Naive thymus-derived CD4-positive, alpha-beta T cell (primary cell): ENCODE data around the gene MARCHF7. TPM values are rescaled to one million over a fixed set of nuclear protein-coding genes. Genes with fewer than 3 reads are reported as not detected.

ENCODE experiments used
- ATAC-seq: fragments of 150-1000 bp; cut with Tn5 transposase; 2 replicates; pipeline ENCODE4 v1.10.0; 2021; ENCODE audit warnings: mild to moderate bottlenecking, moderate library complexity
- CTCF ChIA-PET: fragments of 350-600 bp; sonication (Branson Sonifier 250); formaldehyde crosslinking; loops from one replicate; lab custom pipeline; 2021; ENCODE audit warnings: antibody characterized with exemption; lab: Charles Lee
- POLR2A ChIA-PET: fragments of 350-600 bp; sonication (Branson Sonifier 250); formaldehyde crosslinking; loops from one replicate; lab custom pipeline; 2021; ENCODE audit warnings: antibody characterized with exemption, inconsistent platforms; lab: Charles Lee
- DNase-seq, 9 donors: peaks; one replicate each; pipeline versions ENCODE4 v3.0.0 to v3.0.0-alpha.2; 2020 to 2022; ENCODE audit warnings: mixed read lengths in 1 of 9
- H3K27ac ChIP-seq: one replicate; pipeline ENCODE4 v1.7.0; 2013; ENCODE audit warnings: mild to moderate bottlenecking, low read depth, low read length, moderate library complexity
- H3K27me3 ChIP-seq, 2 donors: one replicate each; pipeline ENCODE4 v1.7.0; 2013; ENCODE audit warnings: low read length in 2 of 2, mild to moderate bottlenecking in 2 of 2, moderate library complexity in 2 of 2; ENCODE audit not compliant: control insufficient read depth in 2 of 2, insufficient read depth in 2 of 2
- H3K36me3 ChIP-seq, 3 experiments: 1 replicate in 2 of 3; 2 replicates in 1 of 3; pipeline ENCODE4 v1.7.0; 2013; ENCODE audit warnings: low read length in 3 of 3, mild to moderate bottlenecking in 3 of 3, moderate library complexity in 1 of 3; ENCODE audit not compliant: insufficient read depth in 3 of 3, control insufficient read depth in 2 of 3
- H3K4me1 ChIP-seq, 2 donors: one replicate each; pipeline ENCODE4 v1.7.0; 2013; ENCODE audit warnings: low read length in 2 of 2, mild to moderate bottlenecking in 2 of 2, moderate library complexity in 1 of 2; ENCODE audit not compliant: control insufficient read depth in 2 of 2, insufficient read depth in 2 of 2
- H3K4me3 ChIP-seq: 2 replicates; pipeline ENCODE4 v1.7.0; 2013; ENCODE audit warnings: mild to moderate bottlenecking, low read length
- H3K9me3 ChIP-seq, 3 experiments: 1 replicate in 2 of 3; 2 replicates in 1 of 3; pipeline ENCODE4 v1.7.0; 2013; ENCODE audit warnings: low read length in 3 of 3; ENCODE audit not compliant: control insufficient read depth in 2 of 3
- H3K27ac Mint-ChIP-seq, 9 donors: one replicate each; pipeline ENCODE4 v1.8.0; 2020 to 2022; ENCODE audit warnings: mixed read lengths in 9 of 9, mild to moderate bottlenecking in 8 of 9, moderate library complexity in 5 of 9, inconsistent platforms in 2 of 9
- H3K27me3 Mint-ChIP-seq, 5 donors: one replicate each; pipeline ENCODE4 v1.8.0; 2021 to 2022; ENCODE audit warnings: mixed read lengths in 5 of 5, mild to moderate bottlenecking in 1 of 5
- H3K36me3 Mint-ChIP-seq, 5 donors: one replicate each; pipeline ENCODE4 v1.8.0; 2020 to 2022; ENCODE audit warnings: mixed read lengths in 5 of 5, mild to moderate bottlenecking in 3 of 5, inconsistent platforms in 1 of 5
- H3K4me1 Mint-ChIP-seq, 7 donors: one replicate each; pipeline ENCODE4 v1.8.0; 2020 to 2022; ENCODE audit warnings: mixed read lengths in 7 of 7, mild to moderate bottlenecking in 3 of 7, inconsistent platforms in 1 of 7
- H3K4me3 Mint-ChIP-seq, 10 donors: one replicate each; pipeline ENCODE4 v1.8.0; 2020 to 2022; ENCODE audit warnings: mild to moderate bottlenecking in 10 of 10, mixed read lengths in 10 of 10, moderate library complexity in 6 of 10, inconsistent platforms in 2 of 10
- H3K9me3 Mint-ChIP-seq, 11 donors: one replicate each; pipeline ENCODE4 v1.8.0; 2020 to 2022; ENCODE audit warnings: mixed read lengths in 11 of 11, mild to moderate bottlenecking in 4 of 11, inconsistent platforms in 1 of 11, moderate library complexity in 1 of 11
- intact Hi-C, 2 donors: fragments of 100-400 bp; cut with micrococcal nuclease; formaldehyde crosslinking; loops; one replicate each; pipeline ENCODE4 v1.15.1; 2023
- polyA plus RNA-seq, 2 donors: library from polyadenylated mRNA; unstranded; fragments of 300-500 nt; fragmentation: Illumina TruSeq; gene quantifications; one replicate each; pipeline ENCODE4 v1.2.3, GENCODE V29; 2021
- total RNA-seq, 6 experiments: library from RNA in 5 of 6; stranded (reverse) in 5 of 6; gene quantifications; 1 replicate in 5 of 6; 2 replicates in 1 of 6; pipeline ENCODE4 v1.2.3 and lab custom pipeline; 2021 to 2026

MARCHF7 gene
- total and polyA plus RNA-seq, 7 experiments from 2014 or later = 64.3 to 210 (median 103) TPM

DNA sequence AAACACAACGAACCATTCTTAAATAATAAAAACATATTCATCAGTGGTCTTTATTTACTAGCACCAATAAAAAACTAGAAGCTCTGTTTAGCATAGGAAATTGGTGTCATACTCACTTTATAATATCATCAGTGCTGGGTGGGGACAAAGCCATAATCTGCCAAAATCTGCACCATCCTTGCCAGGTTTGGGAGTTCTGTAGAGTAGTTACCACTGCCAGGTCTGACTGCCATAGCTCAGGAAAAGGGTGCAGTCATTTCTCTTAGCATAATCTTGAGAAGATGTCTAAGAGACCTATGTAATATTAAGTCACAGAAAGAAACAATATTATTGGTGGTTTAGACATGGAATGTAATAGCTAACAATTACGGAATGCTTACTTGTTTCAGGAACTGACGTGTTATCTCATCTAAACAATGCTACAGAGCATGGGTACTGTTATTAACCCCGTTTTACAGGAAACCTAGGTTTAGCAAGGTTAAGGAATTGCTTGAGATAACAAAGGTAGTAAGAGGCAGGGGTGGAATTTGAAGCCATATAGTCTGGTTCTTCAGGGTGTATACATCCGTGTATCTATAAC is 1.6 kb upstream of the MARCHF7 start:
- Mint-ChIP-seq H3K9me3 (peaks cover 0 to 5% (median 0%) of the 10 kb centered on the region in 11 donors), H3K27me3 (no peaks in the 10 kb centered on the region), H3K4me1 (peaks cover 20 to 51% (median 35%) of the 10 kb centered on the region in 7 donors), H3K36me3 (peaks cover 8 to 21% (median 14%) of the 10 kb centered on the region in 5 donors), H3K4me3 (peak overlapping the region in 5 of 10 donors; percentile 3 to 39 (median 29)), H3K27ac (peak overlapping the region in 4 of 9 donors; percentile 20 to 36 (median 26))
- Histone ChIP-seq H3K9me3 (no peaks in the 10 kb centered on the region), H3K27ac (no peak overlapping the region), H3K4me1 (peaks cover 28 to 32% of the 10 kb centered on the region in 2 donors), H3K36me3 (peaks cover 0 to 5% (median 0%) of the 10 kb centered on the region in 3 experiments), H3K4me3 (no peak overlapping the region), H3K27me3 (no peaks in the 10 kb centered on the region)
- POLR2A ChIA-PET = no interaction called here
- no peak for ATAC-seq
- DNase-seq = no peak
- CTCF ChIA-PET = no interaction called here
- intact Hi-C loops = loop anchor here (5.0 to 10.0 kb wide), 7 partner anchors 64 to 1813 kb away; partner anchors contain the start of gene PSMD14 (in 1 of the 2)

GRCh38 chr2:159711562-159712142 is 654 bp upstream of the MARCHF7 start:
- CTCF ChIA-PET = interaction anchor here (0.5 to 0.7 kb wide), 3 partner anchors 111 to 1687 kb away, joined by 3 read pairs; no protein-coding TSS in a partner anchor
- peak overlapping the region; percentile 93 to 100 (median 97) for H3K27ac Mint-ChIP-seq
- peaks cover 0 to 5% (median 0%) of the 10 kb centered on the region in 11 donors for H3K9me3 Mint-ChIP-seq
- H3K4me1 Mint-ChIP-seq = peaks cover 30 to 56% (median 43%) of the 10 kb centered on the region in 7 donors
- peak overlapping the region; percentile 86 to 100 (median 97) for H3K4me3 Mint-ChIP-seq
- Histone ChIP-seq H3K4me3 (peak overlapping the region; percentile 98), H3K27ac (peak overlapping the region; percentile 90), H3K4me1 (peaks cover 37% of the 10 kb centered on the region in 2 donors), H3K27me3 (no peaks in the 10 kb centered on the region), H3K9me3 (no peaks in the 10 kb centered on the region), H3K36me3 (peaks cover 0 to 5% (median 0%) of the 10 kb centered on the region in 3 experiments)
- POLR2A ChIA-PET = interaction anchor here (0.6 to 2.4 kb wide), 13 partner anchors 8 to 1253 kb away, joined by 3 to 21 read pairs (median 4); partner anchors contain the start of genes LY75 and WDSUB1
- ATAC-seq (no peak), DNase-seq (no peak)
- intact Hi-C loops = loop anchor here (1.0 to 10.0 kb wide), 16 partner anchors 35 to 1814 kb away; partner anchors contain the start of genes LY75 (in 2 of the 2), PSMD14 (in 2 of the 2), WDSUB1 (in 2 of the 2) and BAZ2B (in 1 of the 2)
- peaks cover 8 to 22% (median 15%) of the 10 kb centered on the region in 5 donors for H3K36me3 Mint-ChIP-seq
- no peaks in the 10 kb centered on the region for H3K27me3 Mint-ChIP-seq

- Mint-ChIP-seq H3K27ac (peak overlapping the region; percentile 97 to 100 (median 99)), H3K9me3 (peaks cover 0 to 5% (median 0%) of the 10 kb centered on the region in 11 donors), H3K4me1 (peaks cover 40 to 69% (median 56%) of the 10 kb centered on the region in 7 donors), H3K36me3 (peaks cover 8 to 27% (median 19%) of the 10 kb centered on the region in 5 donors), H3K4me3 (peak overlapping the region; percentile 95 to 100 (median 100)), H3K27me3 (no peaks in the 10 kb centered on the region)
- peaks cover 0 to 5% (median 0%) of the 10 kb centered on the region in 3 experiments for H3K36me3 ChIP-seq
- ATAC-seq = peak; percentile 2
- no peaks in the 10 kb centered on the region for H3K27me3 ChIP-seq
- no peaks in the 10 kb centered on the region for H3K9me3 ChIP-seq
- ChIA-PET POLR2A (interaction anchor here (0.7 to 2.4 kb wide), 10 partner anchors 8 to 429 kb away, joined by 3 to 21 read pairs (median 4); partner anchors contain the start of gene WDSUB1), CTCF (no interaction called here)
- DNase-seq = peak in 1 of 9 donors; percentile 35
- peak overlapping the region; percentile 98 for H3K4me3 ChIP-seq
- intact Hi-C loops = loop anchor here (1.0 to 10.0 kb wide), 16 partner anchors 33 to 1816 kb away; partner anchors contain the start of genes LY75 (in 2 of the 2), PSMD14 (in 2 of the 2), WDSUB1 (in 2 of the 2) and BAZ2B (in 1 of the 2)
- H3K4me1 ChIP-seq = peaks cover 45 to 48% of the 10 kb centered on the region in 2 donors
- peak overlapping the region; percentile 90 for H3K27ac ChIP-seq
These were observed 669 bp downstream of the MARCHF7 start for GRCh38 chr2:159712929-159713420.

DNA sequence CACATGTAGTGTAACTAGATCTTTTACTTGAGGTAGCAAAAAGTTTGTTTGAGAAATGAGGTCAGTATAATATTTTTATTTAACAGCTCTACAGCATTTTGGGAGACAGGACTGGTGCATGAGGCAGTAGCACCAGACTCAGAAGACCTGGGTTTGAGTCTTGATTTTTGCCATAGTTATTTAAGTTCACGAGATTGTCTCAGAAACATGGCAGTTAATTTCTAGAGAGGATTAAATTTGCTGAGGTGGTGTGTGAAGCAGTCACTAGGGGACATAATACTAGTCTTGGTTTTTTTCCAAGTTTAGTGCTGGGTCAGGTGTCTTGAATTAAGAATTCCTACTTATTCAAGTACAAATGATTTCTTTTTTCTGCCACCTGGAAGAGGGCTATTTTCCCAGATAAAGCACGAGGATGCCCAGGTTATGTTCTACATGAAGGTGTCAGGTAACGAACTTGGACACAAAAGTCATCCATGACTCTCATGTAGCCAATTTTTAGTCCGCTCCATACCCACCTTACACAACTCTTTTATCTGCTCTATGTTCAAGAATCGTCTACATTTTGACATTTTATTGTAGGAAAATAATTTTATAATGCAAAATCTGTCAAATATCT is 1.4 kb downstream of the MARCHF7 start:
- DNase-seq = no peak
- Mint-ChIP-seq H3K36me3 (peaks cover 8 to 27% (median 22%) of the 10 kb centered on the region in 5 donors), H3K27me3 (no peaks in the 10 kb centered on the region), H3K4me3 (peak overlapping the region; percentile 95 to 100 (median 100)), H3K27ac (peak overlapping the region; percentile 97 to 100 (median 99)), H3K9me3 (peaks cover 0 to 5% (median 0%) of the 10 kb centered on the region in 11 donors), H3K4me1 (peaks cover 45 to 77% (median 63%) of the 10 kb centered on the region in 7 donors)
- POLR2A ChIA-PET = interaction anchor here (1.2 to 2.4 kb wide), 5 partner anchors 7 to 430 kb away, joined by 3 to 21 read pairs (median 4); partner anchors contain the start of gene WDSUB1
- CTCF ChIA-PET = no interaction called here
- intact Hi-C loops = loop anchor here (2.0 to 10.0 kb wide), 12 partner anchors 61 to 1816 kb away; partner anchors contain the start of genes PSMD14 (in 2 of the 2), BAZ2B (in 1 of the 2), CCDC148 (in 1 of the 2) and PKP4 (in 1 of the 2)
- peak overlapping the region; percentile 90 for H3K27ac ChIP-seq
- peaks cover 0 to 5% (median 0%) of the 10 kb centered on the region in 3 experiments for H3K36me3 ChIP-seq
- H3K4me3 ChIP-seq = peak overlapping the region; percentile 98
- no peaks in the 10 kb centered on the region for H3K9me3 ChIP-seq
- peaks cover 48 to 49% of the 10 kb centered on the region in 2 donors for H3K4me1 ChIP-seq
- H3K27me3 ChIP-seq = no peaks in the 10 kb centered on the region
- ATAC-seq = no peak

DNA sequence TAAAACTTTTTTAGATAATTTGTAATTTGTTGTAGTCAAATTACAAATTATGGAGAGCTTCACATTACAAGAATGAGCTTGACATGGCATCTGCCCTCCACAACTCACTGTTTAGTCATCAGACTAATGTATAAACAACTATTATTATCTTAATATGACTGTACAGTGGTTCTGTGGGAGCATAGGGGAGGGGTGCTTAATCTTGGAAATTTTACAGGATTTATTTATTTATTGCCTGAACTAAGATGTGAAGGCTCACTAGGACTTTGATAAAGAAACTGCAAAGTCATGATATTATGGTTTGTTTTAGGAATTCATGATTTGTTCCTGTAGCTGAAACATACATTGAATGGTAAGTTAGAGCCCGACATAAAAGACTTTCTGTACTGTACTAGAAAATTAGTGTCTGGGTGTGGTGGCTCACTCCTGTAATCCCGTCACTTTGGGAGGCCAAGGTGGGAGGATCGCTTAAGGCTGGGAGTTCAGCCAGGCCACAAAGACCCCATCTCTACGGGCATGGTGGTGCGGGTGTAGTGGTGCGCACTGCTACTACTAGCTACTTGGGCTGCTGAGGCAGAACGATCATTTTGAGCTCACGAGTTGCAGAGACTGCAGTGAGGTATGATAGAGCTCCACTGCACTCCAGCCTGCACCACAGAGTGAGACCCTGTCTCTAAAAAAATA is 2.1 kb downstream of the MARCHF7 start:
- H3K36me3 Mint-ChIP-seq = peaks cover 10 to 26% (median 24%) of the 10 kb centered on the region in 5 donors
- ChIA-PET CTCF (no interaction called here), POLR2A (interaction anchor here (1.2 kb wide), 1 partner anchor 9 kb away, joined by 4 read pairs; no protein-coding TSS in a partner anchor)
- peak overlapping the region; percentile 23 for H3K4me3 ChIP-seq
- H3K4me1 ChIP-seq = peaks cover 48 to 51% of the 10 kb centered on the region in 2 donors
- peak overlapping the region; percentile 90 for H3K27ac ChIP-seq
- peaks cover 46 to 83% (median 69%) of the 10 kb centered on the region in 7 donors for H3K4me1 Mint-ChIP-seq
- H3K9me3 Mint-ChIP-seq = peaks cover 0 to 5% (median 0%) of the 10 kb centered on the region in 11 donors
- H3K27ac Mint-ChIP-seq = peak overlapping the region in 5 of 9 donors; percentile 8 to 99 (median 48)
- no peak for DNase-seq
- peaks cover 0 to 6% (median 0%) of the 10 kb centered on the region in 3 experiments for H3K36me3 ChIP-seq
- H3K4me3 Mint-ChIP-seq = peak overlapping the region; percentile 40 to 100 (median 99)
- H3K27me3 ChIP-seq = no peaks in the 10 kb centered on the region
- intact Hi-C loops = loop anchor here (2.0 to 10.0 kb wide), 8 partner anchors 60 to 1817 kb away; partner anchors contain the start of gene PSMD14 (in 1 of the 2)
- no peaks in the 10 kb centered on the region for H3K9me3 ChIP-seq
- ATAC-seq = no peak
- H3K27me3 Mint-ChIP-seq = no peaks in the 10 kb centered on the region
